NCI-H187 treated with DMSO at 0.1 percent for 48 hours (cell line): ENCODE measurements around the gene HMGN4.
A peak's percentile ranks its signal among the peaks of the same experiment; 100 is the strongest.
"Not testable (repeated sequence)": the region's sequence is repeated elsewhere in the genome, so short reads cannot be mapped to it uniquely, and the experiment has no call there.

Experiments used
- DNase-seq: peaks from one replicate; lab custom pipeline; 2025; lab: John Stamatoyannopoulos, UW

Gene HMGN4

DNA sequence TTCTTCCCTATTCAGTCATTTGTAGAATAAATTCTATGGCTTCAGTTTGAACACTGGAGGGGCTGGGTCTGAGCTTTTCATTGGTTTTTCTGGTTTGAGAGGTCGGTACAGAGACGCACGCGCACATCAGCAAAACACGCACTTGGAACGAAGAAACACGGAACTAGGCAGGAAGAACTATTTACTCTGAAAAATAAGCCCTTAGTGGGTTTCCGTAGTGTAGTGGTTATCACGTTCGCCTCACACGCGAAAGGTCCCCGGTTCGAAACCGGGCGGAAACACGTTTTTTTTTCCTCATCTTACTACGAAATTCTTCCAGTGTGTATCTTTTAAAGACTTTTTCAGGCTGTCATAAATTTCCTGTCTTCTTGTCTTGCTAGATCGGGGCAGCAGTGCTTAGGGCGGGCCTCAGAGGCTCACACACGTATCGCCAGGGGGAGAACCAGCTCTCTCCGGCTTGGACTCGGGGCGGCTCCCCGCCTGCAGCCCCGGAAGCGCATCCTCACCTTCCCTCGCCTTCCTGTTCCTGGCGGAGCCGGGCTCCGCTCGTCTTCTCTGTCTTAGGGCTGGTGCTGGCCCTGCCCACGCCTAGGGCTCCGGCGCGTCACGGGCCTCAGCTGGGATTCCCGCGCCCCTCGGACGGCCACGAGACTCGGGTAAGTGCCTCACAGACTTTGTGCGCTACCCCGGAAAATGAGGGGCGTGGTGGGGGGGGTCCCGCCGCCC lies at the start of gene HMGN4:
Gene HMGN4 (plus strand): TSS at position 521 of the 726 bp plus-strand sequence. CDS start 6,841 bp downstream, outside the sequence.
- DNase-seq = peak; percentile 64

DNA sequence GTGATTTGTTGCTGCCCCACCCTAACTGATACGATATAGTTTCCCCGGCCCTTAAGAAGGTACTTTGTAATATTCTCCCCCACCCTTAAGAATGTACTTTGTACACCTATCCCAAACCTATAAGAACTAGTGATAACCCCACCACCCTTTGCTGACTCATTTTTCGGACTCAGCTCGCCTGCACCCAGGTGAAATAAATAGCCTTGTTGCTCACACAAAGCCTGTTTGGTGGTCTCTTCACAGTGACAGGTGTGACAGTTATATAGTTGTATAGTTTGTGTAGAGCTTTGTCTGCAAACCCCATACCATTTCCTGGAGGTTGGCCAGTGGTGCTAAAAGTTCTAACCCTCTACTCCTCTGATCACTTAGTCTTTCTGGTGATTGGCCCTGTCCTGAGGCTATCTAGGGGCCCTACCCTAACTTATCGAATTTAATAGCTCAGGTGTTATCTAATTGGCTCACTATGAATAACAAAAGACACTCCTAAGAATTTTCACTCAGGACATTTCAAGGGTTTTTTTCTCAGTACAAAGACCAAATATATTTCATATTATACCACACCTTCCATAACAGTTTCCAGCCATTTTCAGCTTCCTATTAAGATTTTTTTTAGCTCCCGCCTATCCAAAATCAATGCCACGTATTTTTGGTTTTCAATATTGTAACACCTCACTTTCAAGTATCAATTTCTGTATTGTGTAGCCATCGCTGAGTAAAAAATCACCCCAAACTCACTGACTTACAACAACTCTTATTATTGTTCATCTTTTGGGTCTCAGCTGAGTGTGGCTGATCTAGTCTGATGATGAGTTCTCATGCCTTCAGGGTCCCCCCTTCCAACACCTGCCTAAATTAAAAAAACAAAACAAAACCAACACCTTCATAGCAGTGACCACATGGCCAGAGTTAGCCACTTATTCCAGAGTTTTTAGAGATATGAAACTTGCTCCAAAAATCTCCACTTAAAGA lies 47.9 kb upstream of the HMGN4 start:
- no peak for DNase-seq

DNA sequence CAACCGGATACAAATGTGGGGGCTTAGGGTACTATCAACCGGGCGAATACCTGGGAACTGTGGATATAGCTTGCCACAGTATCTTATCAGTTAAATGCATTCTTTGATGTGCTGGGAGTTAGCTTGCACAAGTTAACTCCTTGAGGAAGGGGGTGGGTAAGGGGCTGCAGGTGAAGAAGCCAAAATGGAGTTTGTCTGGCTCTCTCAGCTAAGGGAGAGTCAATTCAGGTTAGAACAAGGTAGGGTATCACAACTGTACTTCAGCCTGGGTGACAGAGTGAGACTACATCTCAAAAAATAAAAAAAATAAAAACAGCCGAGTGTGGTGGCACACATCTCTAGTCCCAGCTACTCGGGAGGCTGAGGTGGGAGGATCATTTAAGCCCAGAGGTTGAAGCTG lies 46.6 kb upstream of the HMGN4 start:
- DNase-seq = no peak

DNA sequence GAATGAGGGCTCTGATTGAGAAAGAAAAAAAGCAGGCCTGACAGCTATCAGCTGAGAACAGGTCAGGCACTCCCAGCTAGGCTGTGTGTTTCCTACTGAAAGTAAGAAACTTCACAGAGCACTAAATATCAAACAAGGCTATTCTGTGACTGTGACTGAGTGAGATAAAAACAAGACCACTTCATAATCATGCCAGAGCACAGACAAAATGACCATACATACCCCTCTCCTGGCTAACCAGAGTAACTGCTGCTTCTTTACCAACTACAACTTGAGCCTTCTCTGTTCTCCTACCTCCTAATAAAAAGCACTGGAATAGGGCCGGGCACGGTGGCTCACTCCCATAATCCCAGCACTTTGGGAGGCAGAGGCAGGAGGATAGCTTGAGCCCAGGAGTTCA lies 44.9 kb upstream of the HMGN4 start:
- no peak for DNase-seq

DNA sequence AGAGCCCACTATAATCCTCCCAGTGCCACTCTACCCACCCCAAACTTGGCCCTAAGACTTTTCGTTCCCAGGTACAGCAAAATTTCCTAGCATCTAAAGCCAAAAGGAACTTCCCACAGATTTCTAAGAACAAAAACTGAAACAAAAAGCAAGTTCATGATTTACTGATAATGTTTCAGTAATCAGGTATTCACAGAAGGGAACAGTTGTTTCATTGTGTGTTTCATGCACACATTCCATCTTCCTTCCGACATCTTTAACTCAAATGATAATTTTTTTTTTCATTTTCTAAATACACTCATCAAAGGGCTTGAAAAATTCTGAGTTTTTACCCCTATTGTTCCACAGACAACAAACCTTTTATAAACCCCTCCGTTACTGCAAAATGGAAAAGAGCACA lies 44.0 kb upstream of the HMGN4 start:
- DNase-seq = no peak

DNA sequence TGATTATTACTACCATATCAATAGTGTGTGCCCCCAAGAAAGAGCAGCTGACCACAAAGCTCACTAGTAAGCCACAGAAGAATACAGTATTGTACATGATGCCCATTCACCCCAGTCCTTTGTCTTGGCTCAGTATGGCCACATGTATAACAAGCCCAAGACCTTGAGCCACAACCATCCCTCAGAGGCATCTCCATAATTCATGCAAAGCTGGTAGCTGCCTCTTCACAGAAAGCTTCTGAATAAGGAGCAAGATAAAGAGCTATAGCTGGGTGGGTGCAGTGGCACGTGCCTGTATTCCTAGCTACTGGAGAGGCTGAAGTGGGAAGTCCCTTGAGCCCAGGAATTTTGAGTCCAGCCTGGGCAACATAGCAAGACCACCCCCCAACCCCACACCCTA lies 42.9 kb upstream of the HMGN4 start:
- DNase-seq = no peak

DNA sequence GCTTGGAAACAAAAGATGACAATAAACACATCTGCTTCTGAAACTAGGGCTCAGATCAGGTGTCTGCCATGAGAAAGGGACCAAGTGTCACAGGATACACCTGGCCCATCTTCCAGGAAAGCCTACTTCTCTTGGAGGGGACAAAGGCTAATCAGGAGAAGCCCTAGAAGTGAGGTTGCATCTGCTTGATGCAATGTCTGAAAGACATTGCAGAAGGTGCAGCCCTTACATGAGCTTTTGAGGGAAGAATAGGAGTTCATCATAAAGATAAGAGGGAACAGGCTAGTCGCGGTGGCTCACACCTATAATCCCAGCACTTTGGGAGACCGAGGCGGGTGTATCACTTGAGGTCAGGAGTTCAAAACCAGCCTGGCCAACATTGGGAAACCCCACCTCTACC lies 40.6 kb upstream of the HMGN4 start:
- DNase-seq = no peak

DNA sequence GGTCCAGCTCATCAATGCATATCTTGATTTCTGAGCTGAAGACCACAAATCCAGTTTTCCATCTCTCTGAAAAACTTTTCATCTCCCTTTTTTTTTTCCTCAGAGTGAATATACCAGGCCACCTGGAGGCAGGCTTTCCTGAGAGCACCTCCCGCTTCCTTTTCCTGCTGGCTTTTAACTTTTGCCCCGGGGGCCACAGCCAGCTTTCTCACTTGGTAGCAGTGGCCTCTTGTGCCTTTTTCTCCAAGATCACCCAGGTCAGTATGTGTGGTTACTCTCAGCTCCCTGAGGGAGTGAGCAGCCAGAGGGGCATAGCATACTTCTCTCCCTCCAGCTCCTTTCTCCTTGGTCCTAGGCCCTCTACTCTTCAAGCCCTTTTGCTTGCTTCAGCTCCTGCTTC lies 38.1 kb upstream of the HMGN4 start, which contains the start of gene BTN1A1:
Gene BTN1A1 (plus strand): TSS at position 202 of the 400 bp plus-strand sequence. CDS start 984 bp downstream, outside the sequence.
- DNase-seq = no peak

DNA sequence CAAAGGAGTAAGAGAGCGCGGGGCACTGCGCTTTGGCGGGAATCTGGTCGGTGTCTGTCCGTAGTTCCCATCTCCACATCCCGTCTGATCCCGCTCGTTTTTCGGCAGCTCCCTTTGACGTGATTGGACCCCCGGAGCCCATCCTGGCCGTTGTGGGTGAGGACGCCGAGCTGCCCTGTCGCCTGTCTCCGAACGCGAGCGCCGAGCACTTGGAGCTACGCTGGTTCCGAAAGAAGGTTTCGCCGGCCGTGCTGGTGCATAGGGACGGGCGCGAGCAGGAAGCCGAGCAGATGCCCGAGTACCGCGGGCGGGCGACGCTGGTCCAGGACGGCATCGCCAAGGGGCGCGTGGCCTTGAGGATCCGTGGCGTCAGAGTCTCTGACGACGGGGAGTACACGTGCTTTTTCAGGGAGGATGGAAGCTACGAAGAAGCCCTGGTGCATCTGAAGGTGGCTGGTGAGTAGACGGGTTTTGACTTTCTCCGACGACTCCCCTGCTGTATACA lies 36.6 kb upstream of the HMGN4 start:
- DNase-seq = no peak

DNA sequence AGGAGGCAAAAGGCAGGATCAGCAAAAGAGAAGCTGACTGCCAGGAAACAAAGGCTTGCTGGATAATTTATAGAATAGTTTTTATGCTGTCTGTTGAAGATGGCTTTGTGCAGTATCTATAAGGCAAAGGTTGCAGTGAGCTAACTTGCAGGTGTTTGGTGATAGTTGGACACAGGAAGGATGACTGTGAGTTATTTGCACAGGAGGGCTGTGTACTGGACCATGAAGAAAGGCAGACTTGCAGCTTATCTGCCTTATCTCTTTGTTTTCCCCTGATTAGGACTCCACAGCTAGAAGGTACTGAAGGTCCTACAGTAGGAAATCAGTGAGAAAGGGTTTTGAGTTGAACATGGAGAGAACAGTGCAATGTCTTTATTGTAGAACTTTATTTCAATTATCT lies 36.0 kb upstream of the HMGN4 start:
- DNase-seq = no peak

DNA sequence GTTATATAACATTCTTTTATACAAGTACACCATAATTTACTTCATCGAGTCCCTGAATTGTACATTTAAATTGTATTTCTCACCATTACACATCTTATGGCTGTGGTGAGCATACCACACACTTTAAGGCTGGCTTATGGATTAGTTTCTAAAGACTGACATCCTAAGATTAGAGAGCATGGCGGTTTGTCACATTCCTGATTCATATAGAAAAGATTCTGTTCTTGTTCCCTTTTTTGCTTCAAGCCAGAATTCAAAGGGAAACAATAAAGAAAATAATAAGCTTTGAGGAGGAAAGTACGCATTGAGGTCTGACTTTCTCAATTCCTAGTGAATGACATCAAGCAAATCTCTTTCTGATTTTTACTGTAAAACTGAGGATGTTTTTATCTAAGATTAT lies 35.5 kb upstream of the HMGN4 start:
- DNase-seq = no peak

DNA sequence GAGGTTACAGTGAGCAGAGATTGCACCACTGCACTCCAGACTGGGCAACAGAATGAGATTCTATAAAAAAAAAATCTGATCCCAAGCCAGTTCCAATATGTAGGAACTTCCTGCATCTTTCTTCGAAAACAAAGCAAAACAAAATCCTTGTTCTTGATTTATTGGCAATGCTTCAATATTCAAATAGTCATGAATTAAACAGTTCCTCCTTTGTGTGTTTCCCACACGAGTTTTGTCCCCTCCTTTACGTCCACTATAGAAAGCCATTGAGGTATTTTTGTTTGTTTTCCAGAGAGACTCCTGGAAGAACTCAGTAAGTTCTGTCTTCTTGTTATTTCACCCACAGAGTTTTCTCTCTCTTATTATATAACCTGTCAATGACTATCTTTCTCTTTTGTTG lies 30.5 kb upstream of the HMGN4 start:
- no peak for DNase-seq

DNA sequence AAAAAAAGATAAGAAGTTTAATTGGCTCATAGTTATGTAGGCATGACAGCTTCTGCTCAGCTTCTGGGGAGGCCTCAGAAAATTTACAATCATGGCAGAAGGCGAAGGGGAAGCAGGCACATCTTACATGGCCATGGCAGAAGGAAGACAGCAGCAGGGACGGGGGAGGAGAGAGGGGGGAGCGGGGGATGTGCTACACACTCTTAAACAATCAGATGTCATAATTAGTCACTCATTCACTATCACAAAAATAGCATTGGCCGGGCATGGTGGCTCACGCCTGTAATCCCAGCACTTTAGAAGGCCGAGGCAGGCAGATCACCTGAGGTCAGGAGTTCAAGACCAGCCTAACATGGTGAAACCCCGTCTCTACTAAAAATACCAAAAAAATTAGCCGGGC lies 27.1 kb upstream of the HMGN4 start:
- DNase-seq = not testable (repeated sequence)

DNA sequence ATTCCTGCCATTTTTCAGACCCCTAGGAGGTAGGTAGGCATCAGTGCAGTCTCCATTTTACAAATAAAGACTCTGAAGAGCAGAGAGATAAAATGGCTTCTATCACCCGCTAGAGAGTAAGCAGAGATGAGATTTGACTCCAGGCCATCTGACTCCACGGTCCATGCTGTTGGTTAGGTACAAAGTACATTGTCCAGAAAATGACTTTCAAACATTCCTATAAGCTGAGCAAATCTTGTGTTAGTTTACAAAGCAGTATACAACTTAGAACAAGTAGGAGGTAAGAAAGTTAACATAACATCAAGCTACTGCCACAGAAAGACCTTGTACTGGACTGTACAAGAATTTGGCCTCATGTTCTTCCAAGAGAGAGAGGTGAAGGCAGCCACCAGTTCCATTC lies 23.2 kb upstream of the HMGN4 start:
- no peak for DNase-seq

DNA sequence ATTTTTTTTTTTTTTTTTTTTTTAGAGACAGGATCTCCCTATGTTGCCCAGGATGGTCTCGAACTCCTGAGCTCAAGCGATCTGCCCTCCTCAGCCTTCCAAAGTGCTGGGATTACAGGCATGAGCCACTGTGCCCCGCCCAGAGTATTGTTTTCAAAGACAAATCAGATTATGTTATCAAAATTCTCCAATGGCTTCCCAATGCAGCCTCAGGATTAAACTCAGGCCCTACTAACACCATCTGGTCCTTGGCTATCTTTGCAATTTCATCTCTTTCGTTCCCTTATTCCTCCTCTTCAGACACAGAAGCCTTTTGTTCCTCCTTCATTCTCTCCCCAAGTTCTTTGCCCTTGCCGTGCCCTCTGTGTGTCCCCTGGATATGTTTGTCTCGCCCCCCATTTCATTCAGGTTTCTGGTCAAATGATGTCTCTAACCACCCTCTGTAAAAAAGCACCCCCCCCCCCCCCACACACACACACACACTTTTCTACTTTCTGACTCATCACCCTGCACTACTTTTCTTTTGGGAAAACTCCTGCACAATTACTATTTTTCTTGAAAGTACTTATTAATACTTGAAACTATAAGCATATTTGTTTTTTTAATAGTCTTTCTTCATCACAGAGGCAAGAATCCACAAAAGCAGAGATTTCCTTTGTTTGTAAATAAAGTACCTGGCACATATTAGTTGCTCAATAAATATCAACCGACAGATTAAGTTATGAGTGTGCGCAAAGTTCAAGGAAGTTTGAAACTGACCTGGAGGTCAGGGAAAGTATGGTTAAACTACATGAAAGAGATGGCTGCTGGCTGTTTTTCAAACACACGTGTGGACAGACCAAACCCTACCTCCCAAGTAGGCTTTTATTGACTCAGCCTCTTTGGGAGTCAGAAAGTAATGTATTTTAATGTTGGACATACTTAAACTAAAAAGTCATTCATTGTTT lies 21.4 kb upstream of the HMGN4 start:
- no peak for DNase-seq

DNA sequence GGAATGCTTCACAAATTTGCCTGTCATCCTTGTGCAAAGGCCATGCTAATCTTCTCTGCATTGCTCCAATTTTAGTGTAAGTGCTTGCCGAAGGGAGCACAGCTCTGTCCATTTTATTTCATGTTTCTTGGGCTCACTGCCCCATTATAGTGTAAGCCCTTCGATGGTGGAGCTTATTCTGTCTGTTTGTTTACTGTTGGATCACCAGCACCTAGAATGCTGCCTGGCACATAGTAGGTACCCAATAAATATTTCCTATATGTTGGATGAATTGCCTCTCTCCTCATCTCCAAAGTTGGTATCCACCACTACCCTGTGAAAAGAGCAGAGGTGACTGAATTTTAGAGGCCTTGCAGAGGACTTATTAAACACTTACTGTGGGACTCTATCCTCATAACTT lies 18.8 kb upstream of the HMGN4 start:
- no peak for DNase-seq

DNA sequence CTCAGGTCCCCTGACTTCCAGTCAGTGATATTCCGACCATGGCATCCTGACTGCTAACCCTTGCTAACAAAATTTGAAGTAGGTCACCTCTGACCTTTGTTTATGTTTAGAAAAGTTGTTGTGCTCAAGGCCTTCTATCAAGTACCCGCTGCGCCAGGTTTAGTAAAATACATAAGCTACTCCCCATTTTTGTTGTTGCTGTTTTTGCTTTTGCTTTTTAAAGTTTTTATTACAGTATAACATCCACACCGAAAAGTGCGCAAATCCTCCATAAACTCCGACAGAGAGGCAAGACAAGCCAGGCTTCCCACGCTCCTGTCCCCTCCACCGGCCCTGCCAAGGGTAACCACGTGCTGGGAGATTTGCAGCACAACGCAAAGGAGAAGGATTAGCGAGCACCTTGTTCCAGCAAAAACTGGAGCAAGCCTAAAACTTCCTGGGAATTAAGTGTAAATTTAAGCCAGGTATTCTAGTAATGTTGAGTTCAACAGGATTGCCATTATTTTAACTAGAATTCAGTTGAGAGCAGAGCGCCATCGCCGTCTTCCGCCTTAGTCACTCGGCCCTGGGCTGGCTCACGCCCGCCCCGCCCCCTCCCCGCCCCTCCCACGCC lies 17.8 kb upstream of the HMGN4 start:
- DNase-seq = no peak

DNA sequence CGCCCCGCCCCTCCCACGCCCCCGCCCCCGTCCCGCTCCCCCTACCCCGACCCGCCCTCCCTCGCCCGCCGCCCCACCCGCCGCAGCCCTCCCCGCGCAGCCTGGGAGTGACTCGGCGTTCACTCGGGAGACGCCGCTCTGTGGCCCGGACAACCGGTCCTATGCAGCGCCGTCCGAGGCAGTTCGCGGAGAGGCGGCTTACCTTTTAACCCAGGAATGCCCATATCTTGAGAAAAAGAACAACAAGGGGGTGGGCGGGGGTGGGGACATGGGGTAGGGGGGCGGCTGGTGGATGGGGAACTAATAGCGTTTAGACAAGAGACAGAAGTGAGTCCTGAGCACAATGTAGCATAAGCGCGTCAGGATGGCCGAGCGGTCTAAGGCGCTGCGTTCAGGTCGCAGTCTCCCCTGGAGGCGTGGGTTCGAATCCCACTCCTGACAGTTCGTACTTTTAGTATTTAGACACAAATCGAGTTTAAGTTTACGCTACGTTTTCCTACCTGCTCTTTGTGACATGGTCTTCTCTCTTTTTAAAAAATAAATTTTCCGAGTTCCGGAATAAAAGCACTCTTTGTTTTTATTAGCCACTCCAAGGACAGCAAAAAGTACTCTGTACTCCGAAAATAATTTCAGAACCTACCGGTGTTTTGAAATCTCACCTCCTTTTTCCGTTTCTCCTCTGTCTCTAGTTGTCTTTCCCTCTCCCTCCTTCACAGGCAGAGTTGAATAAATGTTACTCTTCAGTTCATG lies 17.1 kb upstream of the HMGN4 start:
- no peak for DNase-seq

DNA sequence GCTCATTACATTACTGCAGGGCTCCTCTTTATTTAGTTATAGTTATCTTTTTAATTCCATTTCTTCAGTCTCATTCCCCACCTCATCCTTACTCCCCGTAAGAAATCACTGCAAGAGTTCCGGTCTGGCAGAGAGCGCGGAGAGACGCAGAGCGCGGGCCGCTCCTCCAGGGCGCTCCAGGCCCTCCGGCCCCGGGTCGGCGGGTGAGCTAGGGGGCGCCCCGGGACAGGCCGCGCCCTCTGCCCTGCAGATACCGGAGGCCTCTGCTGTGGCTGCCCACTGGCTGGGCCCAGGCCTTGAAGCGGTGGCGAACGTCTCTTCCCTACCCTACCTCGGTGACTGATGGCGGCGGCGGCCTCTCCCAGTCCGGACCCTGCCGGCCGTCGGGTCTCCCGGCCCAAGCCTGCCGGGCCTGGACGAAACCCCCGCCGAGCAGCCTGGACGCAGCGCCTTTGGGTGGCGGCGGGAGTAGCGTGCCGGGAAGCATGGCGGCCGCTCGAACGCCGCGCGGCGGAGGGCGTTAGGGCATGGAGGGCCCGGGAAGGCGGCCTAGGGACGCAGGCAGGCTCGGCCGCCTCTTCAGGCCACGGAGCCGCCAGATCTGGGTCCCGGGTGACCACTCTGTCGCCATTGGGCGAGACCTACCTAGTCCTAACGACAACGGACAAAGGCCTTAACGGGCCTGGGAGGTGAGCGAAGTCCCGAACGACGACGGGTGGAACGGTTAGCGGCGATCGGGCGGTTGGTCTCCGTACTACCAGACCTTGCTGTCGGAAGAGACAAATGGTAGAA lies 16.4 kb upstream of the HMGN4 start:
- DNase-seq = no peak
